HG02623 (cell line): ENCODE results near the gene JADE2.

Experiments used
- ATAC-seq: cut with Tn5 transposase; IDR thresholded peaks from one replicate; pipeline ENCODE4 v1.9.1; 2021; ENCODE audit warnings: moderate library complexity; ENCODE audit not compliant: unreplicated experiment

The JADE2 gene

GRCh38 chr5:134625559-134625958 lies 100.1 kb downstream of the JADE2 start:
- ATAC-seq: no peak

- no peak for ATAC-seq
Observed at GRCh38 chr5:134626369-134627014, 101.0 kb downstream of the JADE2 start.
